SK-N-MC (cell line): ENCODE results near the gene VSTM4.

Source experiments
- EZH2 ChIP-seq: fragments of 200-600 bp; sonication (generic); IDR thresholded peaks from one replicate; pipeline ENCODE4 v1.6.1; 2017; ENCODE audit warnings: antibody characterized with exemption
- FOXP2 ChIP-seq: optimal IDR thresholded peaks from 2 replicates; pipeline ENCODE3; 2011; ENCODE audit warnings: mild to moderate bottlenecking, moderate library complexity; ENCODE audit not compliant: insufficient read depth; ENCODE audit errors: extremely low read length, control extremely low read depth
- POLR2AphosphoS5 ChIP-seq: IDR thresholded peaks from 2 replicates; pipeline ENCODE4 v1.6.1; 2012; ENCODE audit warnings: mild to moderate bottlenecking, low read depth, low read length, borderline replicate concordance

GRCh38 chr10:49108656-49109055 is 6.7 kb downstream of the VSTM4 start:
- TF ChIP-seq POLR2AphosphoS5, result no peak
- TF ChIP-seq EZH2, result no peak
- no peak for TF ChIP-seq FOXP2
